Ishikawa (cell line): Measurements from ENCODE around the gene TDRD15.

Experiments used
- CEBPB ChIP-seq: IDR thresholded peaks from 2 replicates; pipeline ENCODE4 v1.6.1; 2012
- CREB1 ChIP-seq: IDR thresholded peaks from 2 replicates; pipeline ENCODE4 v1.6.1; 2012; ENCODE audit warnings: low read depth
- EGR1 ChIP-seq: IDR thresholded peaks from 2 replicates; pipeline ENCODE4 v1.6.1; 2012
- EP300 ChIP-seq: IDR thresholded peaks from 2 replicates; pipeline ENCODE4 v1.6.1; 2012; ENCODE audit warnings: borderline replicate concordance
- FOXM1 ChIP-seq: IDR thresholded peaks from 2 replicates; pipeline ENCODE4 v1.6.1; 2012; ENCODE audit warnings: low read depth, borderline replicate concordance
- NFIC ChIP-seq: IDR thresholded peaks from 2 replicates; pipeline ENCODE4 v1.6.1; 2012
- RAD21 ChIP-seq: IDR thresholded peaks from 2 replicates; pipeline ENCODE4 v1.6.1; 2012; ENCODE audit warnings: low read depth
- TAF1 ChIP-seq: IDR thresholded peaks from 2 replicates; pipeline ENCODE4 v1.6.1; 2012; ENCODE audit warnings: low read depth, mild to moderate bottlenecking
- TCF12 ChIP-seq: IDR thresholded peaks from 2 replicates; pipeline ENCODE4 v1.6.1; 2012; ENCODE audit warnings: low read depth
- TEAD4 ChIP-seq: IDR thresholded peaks from 2 replicates; pipeline ENCODE4 v1.6.1; 2012
- YY1 ChIP-seq: IDR thresholded peaks from 2 replicates; pipeline ENCODE4 v1.6.1; 2012; ENCODE audit warnings: low read depth
- ZBTB7A ChIP-seq: IDR thresholded peaks from 2 replicates; pipeline ENCODE4 v1.6.1; 2012; ENCODE audit warnings: low read depth
- TF ChIP-seq, protein P1 (sequence below): IDR thresholded peaks from 2 replicates; pipeline ENCODE4 v1.6.1; 2012; ENCODE audit warnings: low read depth, mild to moderate bottlenecking
- TF ChIP-seq, protein P2 (sequence below): IDR thresholded peaks from 2 replicates; pipeline ENCODE4 v1.6.1; 2012
- TF ChIP-seq, protein P3 (sequence below): IDR thresholded peaks from 2 replicates; pipeline ENCODE4 v1.6.1; 2012

Gene TDRD15

DNA sequence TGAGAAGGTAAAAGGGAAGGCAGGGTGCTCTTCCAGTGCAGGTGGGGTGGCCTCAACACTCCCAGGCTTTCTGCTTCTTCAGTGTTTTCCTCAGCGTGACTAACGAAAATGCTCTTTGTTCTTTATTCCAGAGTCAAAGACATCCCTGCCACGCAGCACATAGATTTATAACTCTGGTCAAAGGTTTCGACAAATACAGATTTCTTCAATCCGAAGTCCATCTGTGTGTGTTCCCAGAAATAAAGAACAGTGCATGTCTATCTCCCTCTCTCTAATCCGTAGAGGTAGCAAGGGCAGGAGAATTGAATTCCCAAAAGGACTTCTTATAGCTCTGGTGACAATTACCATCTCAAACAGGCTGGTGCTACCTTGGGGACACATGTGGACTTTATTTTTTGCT, 26.4 kb upstream of the TDRD15 start:
- TF ChIP-seq RAD21 (no peak), FOXM1 (no peak), ZBTB7A (no peak), TAF1 (no peak), TEAD4 (no peak)
- TF ChIP-seq, protein P1, sequence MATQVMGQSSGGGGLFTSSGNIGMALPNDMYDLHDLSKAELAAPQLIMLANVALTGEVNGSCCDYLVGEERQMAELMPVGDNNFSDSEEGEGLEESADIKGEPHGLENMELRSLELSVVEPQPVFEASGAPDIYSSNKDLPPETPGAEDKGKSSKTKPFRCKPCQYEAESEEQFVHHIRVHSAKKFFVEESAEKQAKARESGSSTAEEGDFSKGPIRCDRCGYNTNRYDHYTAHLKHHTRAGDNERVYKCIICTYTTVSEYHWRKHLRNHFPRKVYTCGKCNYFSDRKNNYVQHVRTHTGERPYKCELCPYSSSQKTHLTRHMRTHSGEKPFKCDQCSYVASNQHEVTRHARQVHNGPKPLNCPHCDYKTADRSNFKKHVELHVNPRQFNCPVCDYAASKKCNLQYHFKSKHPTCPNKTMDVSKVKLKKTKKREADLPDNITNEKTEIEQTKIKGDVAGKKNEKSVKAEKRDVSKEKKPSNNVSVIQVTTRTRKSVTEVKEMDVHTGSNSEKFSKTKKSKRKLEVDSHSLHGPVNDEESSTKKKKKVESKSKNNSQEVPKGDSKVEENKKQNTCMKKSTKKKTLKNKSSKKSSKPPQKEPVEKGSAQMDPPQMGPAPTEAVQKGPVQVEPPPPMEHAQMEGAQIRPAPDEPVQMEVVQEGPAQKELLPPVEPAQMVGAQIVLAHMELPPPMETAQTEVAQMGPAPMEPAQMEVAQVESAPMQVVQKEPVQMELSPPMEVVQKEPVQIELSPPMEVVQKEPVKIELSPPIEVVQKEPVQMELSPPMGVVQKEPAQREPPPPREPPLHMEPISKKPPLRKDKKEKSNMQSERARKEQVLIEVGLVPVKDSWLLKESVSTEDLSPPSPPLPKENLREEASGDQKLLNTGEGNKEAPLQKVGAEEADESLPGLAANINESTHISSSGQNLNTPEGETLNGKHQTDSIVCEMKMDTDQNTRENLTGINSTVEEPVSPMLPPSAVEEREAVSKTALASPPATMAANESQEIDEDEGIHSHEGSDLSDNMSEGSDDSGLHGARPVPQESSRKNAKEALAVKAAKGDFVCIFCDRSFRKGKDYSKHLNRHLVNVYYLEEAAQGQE: no peak
- TF ChIP-seq, protein P2, sequence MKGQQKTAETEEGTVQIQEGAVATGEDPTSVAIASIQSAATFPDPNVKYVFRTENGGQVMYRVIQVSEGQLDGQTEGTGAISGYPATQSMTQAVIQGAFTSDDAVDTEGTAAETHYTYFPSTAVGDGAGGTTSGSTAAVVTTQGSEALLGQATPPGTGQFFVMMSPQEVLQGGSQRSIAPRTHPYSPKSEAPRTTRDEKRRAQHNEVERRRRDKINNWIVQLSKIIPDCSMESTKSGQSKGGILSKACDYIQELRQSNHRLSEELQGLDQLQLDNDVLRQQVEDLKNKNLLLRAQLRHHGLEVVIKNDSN: no peak

DNA sequence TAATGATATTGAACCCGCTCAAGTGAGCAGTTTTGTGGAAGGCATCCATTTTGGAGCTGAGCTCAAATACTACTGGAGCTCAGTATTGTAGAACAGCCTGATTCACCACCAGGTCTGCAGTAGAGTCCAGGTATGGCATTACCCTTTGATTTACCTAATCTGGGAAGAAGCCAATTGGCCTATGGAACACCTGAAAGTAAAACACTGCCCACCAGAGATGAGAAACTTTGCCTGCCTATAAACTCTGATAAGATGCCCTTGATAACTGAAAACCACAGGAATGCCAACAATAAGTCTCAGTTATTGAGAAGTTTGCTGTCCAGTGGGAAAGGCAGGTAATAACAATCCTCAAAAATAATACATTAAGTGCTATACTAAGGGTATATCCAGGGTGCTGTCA, 25.5 kb upstream of the TDRD15 start:
- TF ChIP-seq NFIC: no peak
- TF ChIP-seq TAF1: no peak
- no peak for TF ChIP-seq YY1
- TF ChIP-seq CEBPB: no peak
- no peak for TF ChIP-seq TCF12
- no peak for TF ChIP-seq EP300
- no peak for TF ChIP-seq FOXM1
- no peak for TF ChIP-seq CREB1
- TF ChIP-seq, protein P2: no peak
- TF ChIP-seq RAD21: no peak
- TF ChIP-seq, protein P1: no peak
- TF ChIP-seq, protein P3, sequence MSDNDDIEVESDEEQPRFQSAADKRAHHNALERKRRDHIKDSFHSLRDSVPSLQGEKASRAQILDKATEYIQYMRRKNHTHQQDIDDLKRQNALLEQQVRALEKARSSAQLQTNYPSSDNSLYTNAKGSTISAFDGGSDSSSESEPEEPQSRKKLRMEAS: no peak
- no peak for TF ChIP-seq ZBTB7A
- no peak for TF ChIP-seq EGR1
- TF ChIP-seq TEAD4: no peak

DNA sequence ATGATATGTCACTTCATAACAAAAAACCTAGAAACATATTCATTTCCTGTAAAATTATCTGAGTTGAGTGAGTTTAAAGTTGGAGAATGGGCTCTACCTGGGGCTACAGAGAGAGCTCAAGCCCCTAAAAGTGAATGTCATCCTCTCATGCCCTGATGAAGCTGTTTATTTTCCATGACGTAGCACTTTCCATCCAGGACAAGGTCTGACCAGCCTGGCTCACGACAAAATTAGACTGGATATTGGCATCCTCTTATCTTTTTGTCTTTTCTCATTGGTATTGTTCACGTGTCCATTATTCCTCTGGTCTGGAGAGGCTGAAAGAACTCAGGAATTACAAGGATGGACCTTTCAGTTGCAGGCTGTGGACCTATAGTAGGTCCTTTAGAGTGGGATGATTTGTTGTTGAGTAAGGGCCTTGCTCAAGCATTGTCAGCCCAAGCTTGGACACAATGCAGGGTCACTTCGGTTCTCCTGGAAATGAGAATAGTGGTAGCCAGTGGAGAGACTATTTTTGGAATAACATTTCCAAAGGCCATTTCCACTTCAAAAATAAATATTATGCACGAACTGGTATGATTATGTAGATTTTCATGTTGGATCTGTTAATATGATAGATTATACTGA, 24.4 kb upstream of the TDRD15 start:
- TF ChIP-seq FOXM1 (no peak), ZBTB7A (no peak), TAF1 (no peak), NFIC (no peak), TEAD4 (no peak), CEBPB (no peak)
- TF ChIP-seq, protein P2: no peak

DNA sequence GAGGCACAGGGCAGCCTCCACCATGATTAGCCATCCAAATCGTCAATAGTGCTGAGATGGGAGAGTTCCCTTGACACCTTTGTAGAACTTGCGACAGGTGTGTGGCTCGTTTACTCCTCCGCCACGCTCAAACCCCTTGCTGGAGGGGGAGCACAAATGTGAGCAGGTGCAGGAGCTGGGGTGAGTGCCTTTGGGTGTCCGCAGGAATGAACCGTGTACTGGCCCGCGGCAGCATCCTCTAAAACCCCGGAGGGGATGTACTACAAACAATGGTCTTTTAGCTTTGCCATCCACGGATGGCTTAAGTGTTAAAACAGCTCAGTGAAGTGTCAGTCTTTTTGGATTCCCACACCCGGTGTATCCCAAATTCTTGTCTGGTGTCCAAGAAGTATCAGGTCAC, 21.4 kb upstream of the TDRD15 start:
- TF ChIP-seq YY1 (no peak), TAF1 (no peak), EP300 (no peak), RAD21 (no peak), CEBPB (no peak), FOXM1 (no peak), NFIC (no peak), EGR1 (no peak), TEAD4 (no peak), TCF12 (no peak)
- TF ChIP-seq, protein P2: no peak
- TF ChIP-seq, protein P3: no peak
- TF ChIP-seq, protein P1: no peak
